A549 (cell line): ENCODE results near the gene CAPSL.
"Not testable (repeated sequence)": the region's sequence is repeated elsewhere in the genome, so short reads cannot be mapped to it uniquely, and the experiment has no call there.

Source experiments
- BHLHE40 ChIP-seq: IDR thresholded peaks from 2 replicates; pipeline ENCODE4 v1.6.1; 2012; ENCODE audit warnings: low read depth, low read length, inconsistent platforms
- CTCF ChIP-seq: fragments of >200 bp; sonication (Bioruptor Twin); formaldehyde crosslinking; IDR thresholded peaks from 3 replicates; pipeline ENCODE4 v1.5.1; 2016
- JUNB ChIP-seq: fragments of >200 bp; sonication (Bioruptor Twin); formaldehyde crosslinking; IDR thresholded peaks from 2 replicates; pipeline ENCODE4 v1.6.1; 2016
- MYC ChIP-seq: IDR thresholded peaks from 2 replicates; pipeline ENCODE4 v1.6.1; 2012; ENCODE audit warnings: mild to moderate bottlenecking, inconsistent platforms, low read length, improper control_type of control experiment, borderline replicate concordance

DNA sequence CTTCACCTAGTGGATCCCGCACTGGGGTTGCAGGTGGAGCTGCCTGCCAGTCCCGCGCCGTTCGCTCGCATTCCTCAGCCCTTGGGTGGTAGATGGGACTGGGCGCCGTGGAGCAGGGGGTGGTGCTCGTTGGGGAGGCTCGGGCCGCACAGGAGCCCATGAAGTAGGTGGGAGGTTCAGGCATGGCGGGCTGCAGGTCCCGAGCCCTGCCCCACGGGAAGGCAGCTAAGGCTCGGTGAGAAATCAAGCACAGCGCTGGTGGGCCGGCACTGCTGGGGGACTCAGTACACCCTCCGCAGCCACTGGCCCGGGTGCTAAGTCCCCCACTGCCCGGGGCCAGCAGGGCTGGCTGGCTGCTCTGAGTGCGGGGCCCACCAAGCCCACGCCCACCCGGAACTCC, 45.6 kb downstream of the CAPSL start:
- TF ChIP-seq CTCF, MYC, BHLHE40, JUNB: not testable (repeated sequence)
